ENCODE data around the gene STAMBP.

The STAMBP gene

GRCh38 chr2:73822991-73823390, 5.8 kb upstream of the STAMBP start:
- H2AFZ ChIP-seq (ENCODE audit: low read length), result no peak overlapping the region

GRCh38 chr2:73823416-73823815, 5.3 kb upstream of the STAMBP start:
- H3K4me2 ChIP-seq (ENCODE audit: low read depth, low read length, poor library complexity, severe bottlenecking), result no peak overlapping the region
- no peaks in the 10 kb centered on the region for H3K27me3 ChIP-seq (ENCODE audit: insufficient read depth, low read length, poor library complexity, severe bottlenecking)
- no peaks in the 10 kb centered on the region for H3F3A ChIP-seq (ENCODE audit: low read depth)
- no peak overlapping the region for H3K4me3 ChIP-seq (ENCODE audit: low read length, poor library complexity, severe bottlenecking)
- peaks cover 13% of the 10 kb centered on the region for H3K4me1 ChIP-seq (ENCODE audit: insufficient read depth, low read length, poor library complexity, severe bottlenecking)
- TF ChIP-seq EZH2phosphoT487 (IDR thresholded peaks at IDR 0.05; ENCODE audit: borderline replicate concordance), result no peak
- no peak for TF ChIP-seq CTCF (conservative IDR thresholded peaks at IDR 0.05; ENCODE audit: low read length)
- no peaks in the 10 kb centered on the region for H3K9me3 ChIP-seq (ENCODE audit: insufficient read depth, low read depth, low read length)
- H4K20me1 ChIP-seq (ENCODE audit: insufficient read depth, low read length, poor library complexity, severe bottlenecking), result no peaks in the 10 kb centered on the region
- H2AFZ ChIP-seq (ENCODE audit: low read length), result no peak overlapping the region
- H3K9ac ChIP-seq (ENCODE audit: low read depth, low read length, poor library complexity, severe bottlenecking), result no peak overlapping the region
- no peaks in the 10 kb centered on the region for H3K9me2 ChIP-seq (replicated peaks; ENCODE audit: low read depth, low read length)
- peaks cover 10% of the 10 kb centered on the region; the same call in 1 of the 2 replicates for H3K79me2 ChIP-seq (ENCODE audit: insufficient read depth, low read length)
- no peaks in the 10 kb centered on the region for H3K36me3 ChIP-seq (ENCODE audit: insufficient read depth, low read length)

More at GRCh38 chr2:73822991-73823390, 5.8 kb upstream of the STAMBP start:
- H3K4me3 ChIP-seq (ENCODE audit: low read length, poor library complexity, severe bottlenecking), result no peak overlapping the region
- TF ChIP-seq CTCF (conservative IDR thresholded peaks at IDR 0.05; ENCODE audit: low read length) (no peak), EZH2phosphoT487 (IDR thresholded peaks at IDR 0.05; ENCODE audit: borderline replicate concordance) (no peak)
- H4K20me1 ChIP-seq (ENCODE audit: insufficient read depth, low read length, poor library complexity, severe bottlenecking), result no peaks in the 10 kb centered on the region
- H3F3A ChIP-seq (ENCODE audit: low read depth), result no peaks in the 10 kb centered on the region
- no peaks in the 10 kb centered on the region for H3K36me3 ChIP-seq (ENCODE audit: insufficient read depth, low read length)
- no peaks in the 10 kb centered on the region for H3K27me3 ChIP-seq (ENCODE audit: insufficient read depth, low read length, poor library complexity, severe bottlenecking)
- H3K4me2 ChIP-seq (ENCODE audit: low read depth, low read length, poor library complexity, severe bottlenecking), result no peak overlapping the region
- H3K4me1 ChIP-seq (ENCODE audit: insufficient read depth, low read length, poor library complexity, severe bottlenecking), result peaks cover 9% of the 10 kb centered on the region
- H3K79me2 ChIP-seq (ENCODE audit: insufficient read depth, low read length), result peaks cover 6% of the 10 kb centered on the region; the same call in 1 of the 2 replicates
- H3K9me3 ChIP-seq (ENCODE audit: insufficient read depth, low read depth, low read length), result no peaks in the 10 kb centered on the region
- no peaks in the 10 kb centered on the region for H3K9me2 ChIP-seq (replicated peaks; ENCODE audit: low read depth, low read length)
- H3K9ac ChIP-seq (ENCODE audit: low read depth, low read length, poor library complexity, severe bottlenecking), result no peak overlapping the region

GRCh38 chr2:73823916-73824523, 4.7 kb upstream of the STAMBP start:
- Histone ChIP-seq H3K9me3 (ENCODE audit: insufficient read depth, low read depth, low read length) (no peaks in the 10 kb centered on the region), H3K4me1 (ENCODE audit: insufficient read depth, low read length, poor library complexity, severe bottlenecking) (peaks cover 14% of the 10 kb centered on the region), H3K27me3 (ENCODE audit: insufficient read depth, low read length, poor library complexity, severe bottlenecking) (no peaks in the 10 kb centered on the region), H4K20me1 (ENCODE audit: insufficient read depth, low read length, poor library complexity, severe bottlenecking) (no peaks in the 10 kb centered on the region), H3K36me3 (ENCODE audit: insufficient read depth, low read length) (no peaks in the 10 kb centered on the region), H2AFZ (ENCODE audit: low read length) (no peak overlapping the region; the same call in 1 of the 2 replicates), H3K9ac (ENCODE audit: low read depth, low read length, poor library complexity, severe bottlenecking) (no peak overlapping the region), H3K4me3 (ENCODE audit: low read length, poor library complexity, severe bottlenecking) (no peak overlapping the region), H3K79me2 (ENCODE audit: insufficient read depth, low read length) (peaks cover 14% of the 10 kb centered on the region; the same call in 1 of the 2 replicates), H3K9me2 (replicated peaks; ENCODE audit: low read depth, low read length) (no peaks in the 10 kb centered on the region), H3K4me2 (ENCODE audit: low read depth, low read length, poor library complexity, severe bottlenecking) (no peak overlapping the region), H3F3A (ENCODE audit: low read depth) (no peaks in the 10 kb centered on the region)
- no peak for TF ChIP-seq EZH2phosphoT487 (IDR thresholded peaks at IDR 0.05; ENCODE audit: borderline replicate concordance)
- TF ChIP-seq CTCF (conservative IDR thresholded peaks at IDR 0.05; ENCODE audit: low read length), result peak; percentile 86

Data from Loucy (cell line).